GM19023 (cell line): ENCODE measurements around the gene LDB3.
"Not testable (repeated sequence)": the region's sequence is repeated elsewhere in the genome, so short reads cannot be mapped to it uniquely, and the experiment has no call there.

Experiments
- ATAC-seq: cut with Tn5 transposase; IDR thresholded peaks from one replicate; pipeline ENCODE4 v1.9.1; 2021; ENCODE audit warnings: mild to moderate bottlenecking, moderate library complexity; ENCODE audit not compliant: unreplicated experiment

Gene LDB3

DNA sequence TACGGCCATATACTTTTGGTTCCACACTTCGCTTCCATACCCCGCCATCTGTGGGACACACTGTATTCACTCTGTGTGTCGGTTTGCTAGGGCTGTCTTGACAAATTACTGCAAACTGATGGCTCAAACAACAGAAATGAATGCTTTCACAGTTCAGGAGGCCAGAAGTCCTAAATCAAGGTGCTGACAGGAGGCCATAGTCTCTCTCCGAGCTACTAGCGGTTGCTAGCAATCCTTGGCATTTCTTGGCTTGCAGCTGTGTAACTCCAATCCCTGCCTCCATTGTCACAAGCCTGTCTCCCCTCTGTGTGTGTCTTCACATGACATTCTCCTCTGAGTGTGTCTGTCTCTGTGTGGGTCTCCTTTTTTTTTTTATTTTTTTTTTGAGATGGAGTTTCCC lies 59.2 kb downstream of the LDB3 start:
- no peak for ATAC-seq

DNA sequence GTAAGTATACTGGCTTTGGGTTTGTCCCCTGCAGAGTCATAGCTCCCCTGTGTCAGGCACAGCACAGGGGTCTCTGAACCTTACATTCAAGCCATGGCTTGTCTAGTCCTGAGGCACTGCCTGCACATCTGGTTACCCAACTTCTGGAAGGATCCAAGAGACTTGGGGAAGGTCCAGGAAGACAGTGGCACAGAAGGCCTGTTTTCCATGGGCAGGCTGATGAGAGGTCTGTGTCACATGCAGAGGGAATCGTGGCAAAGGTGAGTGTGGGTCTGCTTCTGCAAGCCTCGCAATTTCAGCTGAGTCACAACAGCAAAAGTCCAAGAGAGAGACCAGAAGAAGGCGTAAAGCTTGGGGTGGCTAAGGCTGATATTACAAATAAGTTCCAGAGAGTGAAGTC lies 59.7 kb downstream of the LDB3 start:
- no peak for ATAC-seq

DNA sequence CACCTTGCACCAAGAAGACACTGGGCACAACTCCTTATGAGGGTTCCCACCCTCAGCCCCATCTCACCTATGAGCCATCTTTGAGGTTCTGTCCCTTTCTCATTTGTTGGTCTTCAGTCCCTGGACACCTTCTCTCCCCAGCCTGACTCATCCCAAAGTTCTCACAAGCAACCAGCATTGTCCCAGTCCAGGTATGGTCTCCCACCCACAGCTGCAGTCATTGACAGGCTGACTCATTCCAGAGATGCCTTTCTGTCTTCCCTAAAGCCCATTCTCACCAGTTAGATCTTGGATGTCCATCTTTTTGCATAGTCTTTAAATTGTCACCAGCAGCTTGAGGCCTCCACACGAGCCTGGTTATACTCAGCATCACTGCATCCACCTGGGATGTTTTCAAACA lies 61.4 kb downstream of the LDB3 start:
- no peak for ATAC-seq

DNA sequence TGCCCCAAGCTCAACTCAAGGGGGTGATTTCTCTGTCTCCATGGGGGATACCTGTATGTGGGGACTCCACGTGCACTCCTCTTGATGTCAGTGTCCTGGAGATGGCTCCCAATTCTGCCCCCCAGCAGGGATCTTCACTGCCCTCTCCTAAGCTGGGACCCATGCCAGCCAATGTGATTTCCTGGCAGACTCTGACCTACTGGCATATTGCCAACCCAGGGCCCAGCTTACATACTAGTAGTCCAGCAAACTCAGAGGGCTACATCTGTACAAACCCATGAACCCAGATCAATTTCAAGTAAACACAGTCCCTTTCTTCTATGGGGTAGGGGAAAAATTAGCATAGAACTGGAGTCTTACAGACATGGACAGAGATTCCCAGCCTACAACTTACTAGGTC lies 61.9 kb downstream of the LDB3 start:
- ATAC-seq, result no peak

DNA sequence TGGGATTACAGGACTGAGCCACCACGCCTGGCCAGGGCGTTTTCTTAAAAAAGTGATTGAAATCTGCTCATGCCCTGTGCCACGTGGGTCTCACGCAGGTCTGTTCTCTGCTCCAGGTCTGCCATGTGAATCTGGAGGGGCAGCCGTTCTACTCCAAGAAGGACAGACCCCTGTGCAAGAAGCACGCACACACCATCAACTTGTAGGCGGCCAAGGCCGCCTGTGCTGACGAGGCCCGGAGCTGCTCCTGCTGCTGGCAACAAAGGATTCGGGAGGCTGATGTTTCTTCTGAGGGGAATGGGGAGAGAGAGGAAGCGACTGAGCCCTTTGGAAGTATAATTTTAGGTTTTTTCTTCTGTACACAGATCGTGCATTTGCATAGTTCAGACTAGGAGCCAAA lies 64.5 kb downstream of the LDB3 start:
- no peak for ATAC-seq

DNA sequence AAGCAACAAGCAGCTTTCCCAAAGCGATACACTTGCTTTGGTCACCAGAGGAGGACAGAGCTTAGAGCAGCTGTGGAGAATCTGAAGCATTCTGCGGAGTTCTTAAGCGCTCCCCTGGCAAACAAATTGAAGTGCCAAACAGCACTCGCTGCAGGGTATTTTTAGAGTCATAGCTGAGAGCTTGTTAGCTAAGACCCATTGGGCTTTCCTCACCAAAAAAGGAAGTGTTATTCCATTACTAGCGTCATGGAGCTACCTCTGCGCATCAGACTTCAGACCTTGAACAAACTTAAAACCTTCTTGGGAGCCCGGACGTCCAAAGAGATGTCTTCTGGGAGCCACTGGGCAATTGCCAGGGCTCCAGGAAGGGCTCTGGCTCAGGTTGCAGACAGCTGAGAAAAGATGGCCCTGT lies 65.0 kb downstream of the LDB3 start:
- ATAC-seq, result no peak

DNA sequence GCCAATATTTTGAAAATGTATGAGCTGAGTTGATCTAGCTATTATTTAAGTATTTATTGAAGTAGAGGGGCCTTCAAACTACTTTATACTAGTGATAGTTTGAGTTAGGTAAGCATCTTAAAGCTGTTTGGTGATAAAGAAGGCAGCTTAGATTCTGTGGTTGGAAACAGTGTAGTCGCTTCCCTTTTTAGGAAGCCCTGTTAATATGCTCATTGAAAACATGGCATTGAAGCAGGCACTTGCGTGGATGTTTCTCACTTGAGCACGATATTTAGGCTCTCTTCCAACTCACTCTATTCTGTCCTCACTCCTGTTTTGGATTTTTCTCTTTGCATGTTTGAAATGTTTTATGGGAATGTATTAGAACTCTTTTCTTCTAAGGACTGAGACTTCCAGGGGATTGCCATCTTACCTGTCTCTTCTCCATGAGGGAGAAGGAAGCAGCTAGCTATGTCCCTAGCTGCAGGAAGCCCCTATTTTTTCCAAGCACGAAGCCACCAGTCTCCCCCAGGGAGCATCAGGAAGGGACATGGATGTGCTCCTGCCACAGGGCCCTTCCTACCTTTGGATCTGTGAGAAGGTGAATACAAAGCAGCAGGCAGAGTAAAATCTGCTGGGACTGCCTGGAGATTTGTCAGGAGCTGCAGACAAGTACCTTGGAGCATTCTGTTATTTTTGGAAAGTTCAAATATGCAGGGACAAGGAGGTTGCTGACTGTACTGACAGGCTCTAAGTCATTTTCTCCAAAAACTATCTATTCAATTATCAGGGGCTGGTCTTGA lies 66.1 kb downstream of the LDB3 start:
- ATAC-seq, result no peak

DNA sequence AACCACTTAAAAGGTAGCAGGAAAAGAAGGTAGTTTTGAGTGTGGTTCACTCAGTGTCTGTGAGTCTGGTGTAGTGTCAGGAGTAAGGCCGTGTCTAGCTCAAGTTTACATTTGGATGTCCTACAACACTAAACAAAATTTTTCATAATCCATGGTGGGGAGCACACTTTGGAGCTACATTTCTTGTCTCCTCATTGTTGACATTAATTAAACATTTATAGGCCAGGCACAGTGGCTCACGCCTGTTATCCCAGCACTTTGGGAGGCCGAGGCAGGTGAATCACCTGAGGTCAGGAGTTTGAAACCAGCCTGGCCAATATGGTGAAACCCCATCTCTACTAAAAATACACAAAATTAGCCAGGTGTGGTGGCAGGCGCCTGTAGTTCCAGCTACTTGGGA lies 67.0 kb downstream of the LDB3 start:
- not testable (repeated sequence) for ATAC-seq

DNA sequence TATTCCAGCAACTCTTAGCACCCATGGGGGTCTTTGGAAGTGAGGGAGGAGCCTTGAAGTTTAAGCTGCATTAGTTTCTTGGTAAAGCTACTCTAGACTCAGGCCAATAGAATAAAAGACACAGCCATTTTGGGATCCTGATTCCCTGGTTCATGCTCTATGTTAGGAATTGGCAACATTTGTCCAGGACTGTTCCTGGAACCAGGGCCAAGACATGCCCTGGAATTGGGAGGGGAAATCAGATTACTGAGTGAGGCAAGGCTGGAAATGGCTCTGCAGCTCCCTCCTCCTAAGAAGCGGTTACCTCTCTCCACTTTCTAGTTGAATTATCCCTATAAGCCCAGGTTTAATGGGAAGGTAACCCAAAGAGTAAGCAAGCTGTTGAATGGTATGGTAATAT lies 73.9 kb downstream of the LDB3 start:
- no peak for ATAC-seq

DNA sequence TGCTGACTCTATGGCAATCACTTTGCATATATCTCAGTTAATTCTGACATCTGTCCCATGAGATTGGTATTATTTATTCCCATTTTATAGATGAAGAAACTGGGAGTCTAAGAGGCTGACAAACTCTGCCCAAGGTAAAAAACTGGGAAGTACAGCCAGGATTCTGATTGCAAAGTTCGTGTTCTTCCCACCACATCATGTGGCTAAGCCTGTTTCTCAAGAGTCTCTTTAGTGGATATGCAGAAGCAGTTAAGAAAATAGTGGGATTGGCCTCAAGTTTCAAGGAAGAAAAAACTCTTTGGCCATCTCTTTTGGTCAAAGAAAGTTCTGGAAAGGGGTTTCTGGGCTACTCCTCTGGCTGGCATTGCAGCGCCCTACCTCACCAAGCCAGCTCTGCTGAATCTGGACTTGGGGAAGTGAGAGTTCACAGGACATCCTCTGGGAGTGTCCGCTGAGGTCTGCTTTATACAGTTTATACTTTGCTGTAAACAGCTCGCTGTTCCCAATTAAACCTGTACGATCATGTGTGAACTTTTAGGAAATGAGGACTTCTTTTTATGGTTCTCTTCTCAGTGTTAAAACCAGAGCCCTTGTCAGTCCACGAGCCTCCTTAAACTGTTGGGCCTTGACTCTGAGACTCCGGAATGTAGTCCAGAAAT lies 75.9 kb downstream of the LDB3 start:
- no peak for ATAC-seq

DNA sequence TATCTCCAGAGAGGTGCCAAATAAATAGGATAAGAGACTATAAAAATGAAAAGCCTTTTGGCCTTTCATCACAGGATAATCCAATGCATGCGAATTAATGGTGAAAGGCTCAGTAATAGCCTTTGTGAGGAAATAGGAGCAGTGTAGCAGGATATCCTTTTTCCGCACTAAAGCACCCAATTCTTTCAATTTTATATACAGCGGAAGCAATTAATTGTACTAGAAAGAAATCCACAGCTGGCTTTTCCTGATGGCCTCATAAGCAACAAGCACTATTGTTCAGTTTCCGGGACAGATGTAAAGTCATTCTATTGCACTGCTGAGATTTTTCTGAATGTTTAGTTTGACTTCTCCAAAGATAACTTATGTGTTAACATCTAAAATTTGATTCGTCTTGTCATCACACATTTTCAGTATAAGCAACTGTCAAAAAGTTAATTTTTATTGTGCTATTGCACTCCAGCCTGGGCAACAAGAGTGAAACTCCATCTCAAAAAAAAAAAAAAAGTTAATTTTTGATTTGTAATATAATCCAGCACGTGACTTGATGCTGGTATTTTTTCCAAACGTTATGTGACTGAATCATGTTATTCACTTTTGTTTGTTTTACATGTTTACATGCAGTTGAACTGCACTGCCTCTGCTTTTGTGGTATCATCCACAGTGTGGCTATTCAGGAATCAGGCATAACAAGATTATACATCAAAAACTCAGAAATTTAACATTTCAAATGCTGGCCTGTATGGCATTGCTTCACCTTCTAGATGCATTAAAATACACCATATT lies 79.7 kb downstream of the LDB3 start:
- no peak for ATAC-seq

DNA sequence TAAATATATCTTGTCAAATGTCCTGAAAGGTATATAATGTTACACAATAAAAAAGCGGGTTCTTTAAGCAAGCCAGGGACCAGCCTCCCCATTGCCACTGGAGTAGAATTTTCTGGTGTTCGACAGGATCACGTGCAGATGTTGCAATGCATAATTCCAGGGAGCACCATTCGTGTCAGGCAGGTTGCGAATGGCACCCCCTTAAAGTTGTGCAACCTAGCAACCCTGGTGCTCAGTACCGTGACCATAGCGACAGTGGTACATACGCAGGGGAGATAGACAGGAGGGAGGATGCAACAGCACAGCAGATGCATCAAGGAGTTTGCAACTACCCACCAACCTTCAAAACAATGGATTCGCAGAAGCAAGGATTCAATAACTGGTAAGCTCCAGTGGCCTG lies 81.5 kb downstream of the LDB3 start:
- ATAC-seq, result no peak

DNA sequence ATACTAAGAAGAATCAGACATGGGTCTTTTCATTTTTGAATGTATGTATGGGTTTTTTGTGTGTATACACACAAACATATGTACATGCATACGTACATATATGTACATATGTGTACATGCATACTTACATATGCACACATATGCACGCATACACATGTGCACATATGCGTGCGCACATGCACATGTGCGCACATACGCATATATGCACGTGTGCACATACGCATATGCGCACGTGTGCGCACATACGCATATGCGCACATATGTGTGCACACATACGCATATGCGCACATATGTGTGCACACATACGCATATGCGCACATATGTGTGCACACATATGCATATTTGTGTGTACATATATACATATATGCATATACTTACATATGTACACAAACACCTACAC lies 83.2 kb downstream of the LDB3 start:
- ATAC-seq, result no peak

DNA sequence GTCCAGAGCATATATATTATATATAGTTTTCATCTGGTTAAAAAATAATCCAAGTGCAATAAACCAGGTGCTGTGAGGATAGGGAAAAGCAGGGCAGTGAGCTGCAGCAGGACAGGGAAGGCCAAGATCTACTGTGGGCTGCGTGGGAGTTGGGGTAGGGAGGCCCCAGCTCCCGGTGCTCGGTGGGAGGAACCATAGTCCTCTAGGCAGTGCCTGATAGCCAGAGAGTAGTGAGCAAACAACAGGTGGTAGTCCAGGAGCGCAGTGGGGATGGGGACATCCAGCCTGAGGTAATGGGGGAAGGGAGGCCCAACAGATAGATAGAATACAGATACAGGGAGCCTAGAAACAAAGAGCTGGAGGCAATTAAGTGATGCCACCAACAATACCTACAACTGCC lies 84.0 kb downstream of the LDB3 start:
- ATAC-seq, result no peak

DNA sequence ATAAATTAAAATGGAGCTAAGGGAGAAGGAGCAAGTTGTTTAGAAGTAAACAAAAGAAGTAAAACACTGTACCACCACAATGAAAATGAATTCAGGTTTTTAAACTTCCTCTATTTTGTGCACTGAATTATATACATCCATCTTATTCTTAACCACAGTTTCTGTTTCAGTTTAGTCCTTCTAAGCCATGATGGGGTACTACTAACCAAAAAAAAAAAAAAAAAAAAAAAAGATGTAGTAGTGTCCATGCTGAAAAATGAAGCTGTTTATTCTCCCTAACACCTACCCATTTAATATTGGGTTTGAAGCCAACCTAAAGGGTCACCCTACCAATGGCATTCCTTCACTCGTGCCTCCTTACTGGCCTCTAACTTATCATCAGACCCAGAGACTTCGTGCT lies 84.7 kb downstream of the LDB3 start:
- ATAC-seq, result no peak

DNA sequence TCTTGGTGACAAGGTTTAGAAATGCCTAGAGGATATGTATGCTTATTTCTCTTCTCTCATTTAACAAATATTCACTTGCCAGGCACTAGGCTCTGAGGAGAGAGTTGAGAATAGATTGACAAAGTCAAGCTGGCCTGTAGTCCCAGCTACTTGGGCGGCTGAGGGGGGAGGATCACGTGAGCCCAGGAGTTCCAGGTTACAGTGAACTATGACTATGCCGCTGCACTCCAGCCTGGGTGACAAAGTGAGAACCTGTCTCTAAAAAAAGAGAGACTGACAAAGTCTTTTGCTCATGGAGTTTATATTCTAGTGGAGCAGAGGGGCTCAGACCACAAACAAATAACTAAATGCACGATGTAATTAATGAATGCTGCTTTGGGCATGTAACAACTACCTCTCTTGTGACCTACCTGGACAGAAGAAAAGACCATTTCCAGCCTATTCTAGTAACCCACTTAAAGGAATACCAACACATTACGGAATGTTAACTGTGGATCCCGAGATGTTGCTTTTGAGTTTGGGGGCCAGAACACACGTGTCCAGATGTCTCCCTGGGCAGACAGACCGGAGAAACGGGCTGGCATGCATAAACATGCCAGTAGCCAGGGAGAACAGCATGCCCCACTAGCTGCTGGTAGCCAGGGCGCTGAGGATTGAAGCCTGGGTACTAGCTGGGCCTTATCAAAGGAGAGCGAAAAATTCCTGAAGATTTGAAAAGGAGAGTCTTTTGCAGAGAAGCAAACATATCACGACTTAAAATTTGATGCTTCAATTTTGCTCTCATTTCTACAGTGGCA lies 85.5 kb downstream of the LDB3 start:
- ATAC-seq, result no peak

DNA sequence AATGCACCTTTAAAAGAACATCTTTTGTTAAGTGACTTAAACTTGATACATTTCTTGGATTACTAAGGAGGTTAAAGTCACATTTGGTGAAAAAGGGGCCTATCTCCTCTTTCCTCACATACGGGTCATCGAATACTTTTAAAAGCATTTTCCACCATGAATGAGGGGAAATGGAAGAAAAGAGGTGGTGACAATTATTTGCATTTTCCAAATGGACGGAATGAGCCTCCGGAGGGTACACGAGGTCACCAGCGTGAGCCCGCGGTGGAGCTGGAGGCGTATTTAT lies 87.1 kb downstream of the LDB3 start:
- no peak for ATAC-seq

DNA sequence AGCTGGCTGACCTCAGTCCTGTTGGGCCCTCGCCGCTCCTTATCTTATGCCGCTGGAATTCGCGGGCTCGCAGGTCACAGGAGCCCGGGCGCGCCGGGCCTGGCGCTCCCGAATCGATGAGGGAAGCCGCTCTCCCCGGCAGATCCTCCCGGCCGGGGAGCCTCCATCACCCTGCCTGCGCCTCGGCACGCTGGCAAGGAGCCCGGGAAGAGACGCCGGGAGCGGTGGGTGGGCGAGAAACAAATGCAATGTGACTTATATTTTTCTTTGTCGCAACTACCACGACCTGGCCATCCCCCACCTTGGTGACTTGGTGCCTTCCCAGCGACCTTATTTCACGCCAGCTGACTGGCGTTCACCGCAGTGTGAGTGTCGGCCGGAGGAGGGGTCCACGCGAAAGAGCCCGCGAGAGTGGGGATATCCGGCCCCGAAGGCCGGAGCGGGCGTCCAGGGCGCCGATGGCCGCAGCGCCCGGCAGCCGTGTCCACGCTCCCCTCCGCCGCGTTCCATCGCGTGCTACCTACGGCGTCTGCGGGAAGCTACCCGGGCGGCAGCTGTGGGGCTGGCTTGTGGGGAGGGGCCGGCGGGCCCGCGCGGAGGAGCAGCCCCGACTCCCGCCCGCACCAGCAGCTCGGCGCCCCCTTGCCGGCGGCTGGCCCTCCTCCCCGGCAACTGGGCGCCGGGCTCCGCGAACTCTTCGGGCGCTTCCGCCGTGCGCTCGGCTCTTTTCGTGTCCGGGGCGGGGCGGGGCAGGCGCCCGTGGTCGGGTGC lies 87.6 kb downstream of the LDB3 start:
- peak; percentile 77 for ATAC-seq

DNA sequence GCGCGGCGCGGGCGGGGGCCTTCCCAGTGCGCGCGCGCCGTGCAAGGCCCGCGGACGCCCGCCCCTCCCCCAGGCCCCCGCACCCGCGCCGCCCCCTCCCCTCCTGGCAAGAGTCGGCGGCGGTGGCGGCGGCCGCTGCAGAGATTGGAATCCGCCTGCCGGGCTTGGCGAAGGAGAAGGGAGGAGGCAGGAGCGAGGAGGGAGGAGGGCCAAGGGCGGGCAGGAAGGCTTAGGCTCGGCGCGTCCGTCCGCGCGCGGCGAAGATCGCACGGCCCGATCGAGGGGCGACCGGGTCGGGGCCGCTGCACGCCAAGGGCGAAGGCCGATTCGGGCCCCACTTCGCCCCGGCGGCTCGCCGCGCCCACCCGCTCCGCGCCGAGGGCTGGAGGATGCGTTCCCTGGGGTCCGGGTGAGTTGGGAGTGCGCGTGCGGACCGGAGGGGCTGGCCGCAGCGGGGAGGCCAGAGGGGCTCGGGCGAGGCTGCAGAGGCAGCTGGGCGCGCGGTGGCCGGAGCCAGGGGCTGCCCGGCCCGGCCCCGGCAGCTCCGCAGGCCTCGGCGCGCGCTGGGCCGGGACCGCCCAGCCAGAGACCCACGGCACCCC lies 88.3 kb downstream of the LDB3 start, which contains the start of gene BMPR1A:
Gene BMPR1A, plus strand, starts transcription at position 109 of the 602 bp plus-strand sequence. CDS start 119,400 bp downstream, outside the sequence.
- ATAC-seq, result peak; percentile 41
